Left lung (tissue), 10 donors: ENCODE data around the gene TFE3. TPM values are rescaled to one million over a fixed set of nuclear protein-coding genes. Genes with fewer than 3 reads are reported as not detected.
"Not testable (repeated sequence)": the region's sequence is repeated elsewhere in the genome, so short reads cannot be mapped to it uniquely, and the experiment has no call there.

Experiments used
- ATAC-seq: fragments of 200-7000 bp; cut with Tn5 transposase; one replicate; pipeline ENCODE4 v1.9.1; 2020; ENCODE audit warnings: moderate library complexity
- DNase-seq, 4 donors: peaks; one replicate each; pipeline ENCODE4 v3.0.0-alpha.2; 2013 to 2020
- H3K27ac ChIP-seq, 2 donors: fragments of 200-600 bp; sonication (generic) in 1 of 2; one replicate each; pipeline versions ENCODE4 v1.5.0 to v1.8.0; 2020 to 2021
- H3K27me3 ChIP-seq, 2 donors: fragments of 200-600 bp; sonication (generic) in 1 of 2; one replicate each; pipeline versions ENCODE4 v1.5.0 to v1.8.0; 2020 to 2021
- H3K36me3 ChIP-seq, 2 donors: fragments of 200-600 bp; sonication (generic) in 1 of 2; one replicate each; pipeline versions ENCODE4 v1.5.0 to v1.8.0; 2020 to 2021
- H3K4me1 ChIP-seq, 2 donors: fragments of 200-600 bp; one replicate each; pipeline ENCODE4 v1.8.0; 2021
- H3K4me3 ChIP-seq, 2 donors: fragments of 200-600 bp; sonication (generic) in 1 of 2; one replicate each; pipeline versions ENCODE4 v1.5.0 to v1.8.0; 2020 to 2021; ENCODE audit warnings: mild to moderate bottlenecking in 1 of 2
- H3K9me3 ChIP-seq, 2 donors: fragments of 200-600 bp; sonication (generic) in 1 of 2; one replicate each; pipeline versions ENCODE4 v1.5.0 to v1.8.0; 2020 to 2021
- CTCF ChIP-seq, 2 donors: fragments of 200-600 bp; sonication (generic) in 1 of 2; IDR thresholded peaks; one replicate each; pipeline versions ENCODE4 v1.5.0 to v1.8.0; 2021; ENCODE audit warnings: antibody characterized with exemption in 2 of 2
- intact Hi-C, 2 donors: fragments of 100-400 bp; cut with DNase I; formaldehyde crosslinking; loops; one replicate each; pipeline versions ENCODE4 v1.11.2 to v1.14.2; 2022
- polyA plus RNA-seq, 6 donors: library from polyadenylated mRNA; unstranded; fragments of 120-200 nt; gene quantifications; one replicate each; pipeline ENCODE4 v1.2.1, GENCODE V29; 2013; ENCODE audit not compliant: insufficient read length in 6 of 6
- total RNA-seq, 2 donors: library from RNA; stranded (reverse); fragmentation: NEBNext Ultra II Directional; extraction: Animal tissue kit (Norgen Biotek cat#: 25700); gene quantifications; one replicate each; pipeline ENCODE4 v1.2.1, GENCODE V29; 2021
- donor health status: DM: no; HTN: yes; CAD: no.
- donor health status: DM: no; HTN: no; CAD: no.

Gene TFE3
- total and polyA plus RNA-seq, 8 donors, result 36.2 to 63.5 (median 42.9) TPM

- Histone ChIP-seq H3K4me3 (no peak overlapping the region), H3K36me3 (peaks cover 0 to 82% of the 10 kb centered on the region in 2 donors), H3K9me3 (no peaks in the 10 kb centered on the region), H3K27ac (no peak overlapping the region), H3K4me1 (no peaks in the 10 kb centered on the region), H3K27me3 (no peaks in the 10 kb centered on the region)
- no peak for TF ChIP-seq CTCF (IDR thresholded peaks at IDR 0.05)
- intact Hi-C loops, result no loop called here
- DNase-seq, result no peak
- ATAC-seq, result no peak
Observed at GRCh38 chrX:48983896-48984295, 59.3 kb downstream of the TFE3 start.

GRCh38 chrX:48983081-48983480, 60.1 kb downstream of the TFE3 start:
- H3K27ac ChIP-seq, result no peak overlapping the region
- no peak for DNase-seq
- H3K4me3 ChIP-seq, result no peak overlapping the region
- no peak for ATAC-seq
- H3K27me3 ChIP-seq, result no peaks in the 10 kb centered on the region
- intact Hi-C loops, result no loop called here
- no peak for TF ChIP-seq CTCF (IDR thresholded peaks at IDR 0.05)
- H3K4me1 ChIP-seq, result no peaks in the 10 kb centered on the region
- H3K36me3 ChIP-seq, result peaks cover 0 to 80% of the 10 kb centered on the region in 2 donors
- H3K9me3 ChIP-seq, result no peaks in the 10 kb centered on the region

GRCh38 chrX:48981178-48981577, 62.0 kb downstream of the TFE3 start:
- DNase-seq (no peak), ATAC-seq (no peak)
- no peak for TF ChIP-seq CTCF (IDR thresholded peaks at IDR 0.05)
- intact Hi-C loops, result no loop called here
- no peaks in the 10 kb centered on the region for H3K4me1 ChIP-seq
- H3K36me3 ChIP-seq, result peaks cover 0 to 89% of the 10 kb centered on the region in 2 donors
- H3K27me3 ChIP-seq, result no peaks in the 10 kb centered on the region
- H3K4me3 ChIP-seq, result no peak overlapping the region
- no peaks in the 10 kb centered on the region for H3K9me3 ChIP-seq
- H3K27ac ChIP-seq, result no peak overlapping the region

GRCh38 chrX:48980341-48980740, 62.8 kb downstream of the TFE3 start:
- H3K4me3 ChIP-seq, H3K27me3 ChIP-seq, DNase-seq, H3K4me1 ChIP-seq, ATAC-seq, H3K27ac ChIP-seq, H3K9me3 ChIP-seq, intact Hi-C loops: not testable (repeated sequence)
- peaks cover 0 to 89% of the 10 kb centered on the region in 2 donors for H3K36me3 ChIP-seq

Other genes starting within 250 kb of the TFE3 start
- 10 to 100 TPM; 76.7 to 82.9 TPM for gene HDAC6, start 241.3 kb downstream of the TFE3 start, total RNA-seq
- 100 to 1,000 TPM; 149 to 199 (median 166) TPM for gene HDAC6, start 241.3 kb downstream of the TFE3 start, polyA plus RNA-seq
- not detected for gene ERAS, start 216.8 kb downstream of the TFE3 start, total RNA-seq
- under 1 TPM in 5 of 6 donors, not detected in 1; 0.14 to 0.52 (median 0.26) TPM for gene ERAS, start 216.8 kb downstream of the TFE3 start, polyA plus RNA-seq
- 1 to 10 TPM; 2.3 to 3.9 TPM for gene PCSK1N, start 207.7 kb downstream of the TFE3 start, total RNA-seq
- 1 to 10 TPM; 1.4 to 4.9 (median 3.4) TPM for gene PCSK1N, start 207.7 kb downstream of the TFE3 start, polyA plus RNA-seq
- 10 to 100 TPM; 36.7 to 41.0 TPM for gene TIMM17B, start 145.6 kb downstream of the TFE3 start, total RNA-seq
- gene TIMM17B, start 145.6 kb downstream of the TFE3 start, polyA plus RNA-seq, result 10 to 100 TPM; 29.5 to 36.0 (median 33.4) TPM
- 10 to 100 TPM; 56.3 to 68.2 TPM for gene PQBP1, start 145.4 kb downstream of the TFE3 start, total RNA-seq
- gene PQBP1, start 145.4 kb downstream of the TFE3 start, polyA plus RNA-seq, result 10 to 100 TPM; 74.0 to 84.6 (median 79.8) TPM
- gene SLC35A2, start 131.7 kb downstream of the TFE3 start, total RNA-seq, result 10 to 100 TPM; 38.0 to 39.4 TPM
- 10 to 100 TPM; 21.5 to 27.2 (median 22.6) TPM for gene SLC35A2, start 131.7 kb downstream of the TFE3 start, polyA plus RNA-seq
- 10 to 100 TPM; 14.2 to 17.7 TPM for gene PIM2, start 124.3 kb downstream of the TFE3 start, total RNA-seq
- 1 to 10 TPM; 4.6 to 8.3 (median 5.0) TPM for gene PIM2, start 124.3 kb downstream of the TFE3 start, polyA plus RNA-seq
- gene OTUD5, start 85.8 kb downstream of the TFE3 start, total RNA-seq, result 10 to 100 TPM; 38.1 to 41.7 TPM
- 10 to 100 TPM; 56.4 to 60.4 (median 59.6) TPM for gene OTUD5, start 85.8 kb downstream of the TFE3 start, polyA plus RNA-seq
- 1 to 10 TPM; 2.3 to 4.3 TPM for gene KCND1, start 71.5 kb downstream of the TFE3 start, total RNA-seq
- 1 to 10 TPM; 4.0 to 5.7 (median 4.5) TPM for gene KCND1, start 71.5 kb downstream of the TFE3 start, polyA plus RNA-seq
- gene GRIPAP1, start 41.1 kb downstream of the TFE3 start, total RNA-seq, result 10 to 100 TPM; 36.1 to 52.2 TPM
- gene GRIPAP1, start 41.1 kb downstream of the TFE3 start, polyA plus RNA-seq, result 10 to 100 TPM; 49.1 to 67.1 (median 61.3) TPM
- 10 to 100 TPM in 1 of 2 donors, 1 to 10 TPM in 1; 9.7 to 11.9 TPM for gene CCDC120, start 15.6 kb upstream of the TFE3 start, total RNA-seq
- 10 to 100 TPM; 13.5 to 19.5 (median 16.2) TPM for gene CCDC120, start 15.6 kb upstream of the TFE3 start, polyA plus RNA-seq
- gene PRAF2, start 30.6 kb upstream of the TFE3 start, total RNA-seq, result 10 to 100 TPM; 37.3 to 40.0 TPM
- gene PRAF2, start 30.6 kb upstream of the TFE3 start, polyA plus RNA-seq, result 10 to 100 TPM; 26.6 to 38.0 (median 33.3) TPM
- 10 to 100 TPM; 47.5 to 51.6 TPM for gene WDR45, start 36.5 kb upstream of the TFE3 start, total RNA-seq
- 10 to 100 TPM; 45.8 to 61.5 (median 48.2) TPM for gene WDR45, start 36.5 kb upstream of the TFE3 start, polyA plus RNA-seq
- gene GPKOW, start 80.4 kb upstream of the TFE3 start, total RNA-seq, result 10 to 100 TPM; 15.5 to 15.7 TPM
- 10 to 100 TPM; 19.9 to 24.8 (median 22.2) TPM for gene GPKOW, start 80.4 kb upstream of the TFE3 start, polyA plus RNA-seq
- 1 to 10 TPM; 5.6 to 9.4 TPM for gene MAGIX, start 119.4 kb upstream of the TFE3 start, total RNA-seq
- 1 to 10 TPM; 1.6 to 4.0 (median 2.2) TPM for gene MAGIX, start 119.4 kb upstream of the TFE3 start, polyA plus RNA-seq
- gene PLP2, start 128.5 kb upstream of the TFE3 start, total RNA-seq, result 100 to 1,000 TPM in 1 of 2 donors, 10 to 100 TPM in 1; 79.8 to 241 TPM
- gene PLP2, start 128.5 kb upstream of the TFE3 start, polyA plus RNA-seq, result 10 to 100 TPM; 42.7 to 62.7 (median 49.7) TPM
- 10 to 100 TPM; 14.0 to 17.6 TPM for gene PRICKLE3, start 143.0 kb upstream of the TFE3 start, total RNA-seq
- 1 to 10 TPM; 5.5 to 6.6 (median 5.6) TPM for gene PRICKLE3, start 143.0 kb upstream of the TFE3 start, polyA plus RNA-seq
- gene SYP, start 156.8 kb upstream of the TFE3 start, total RNA-seq, result 1 to 10 TPM; 2.1 to 3.0 TPM
- 1 to 10 TPM; 2.7 to 4.2 (median 3.1) TPM for gene SYP, start 156.8 kb upstream of the TFE3 start, polyA plus RNA-seq
- under 1 TPM; 0.21 to 0.73 TPM for gene CACNA1F, start 190.0 kb upstream of the TFE3 start, total RNA-seq
- gene CACNA1F, start 190.0 kb upstream of the TFE3 start, polyA plus RNA-seq, result under 1 TPM; 0.20 to 0.63 (median 0.25) TPM
- gene CCDC22, start 192.1 kb upstream of the TFE3 start, total RNA-seq, result 10 to 100 TPM; 14.4 to 16.8 TPM
- 10 to 100 TPM; 12.9 to 16.3 (median 14.6) TPM for gene CCDC22, start 192.1 kb upstream of the TFE3 start, polyA plus RNA-seq
- under 1 TPM; 0.29 to 0.45 TPM for gene FOXP3, start 221.4 kb upstream of the TFE3 start, total RNA-seq
- gene FOXP3, start 221.4 kb upstream of the TFE3 start, polyA plus RNA-seq, result 1 to 10 TPM in 1 of 6 donors, under 1 TPM in 5; 0.41 to 1.0 (median 0.59) TPM
- gene PPP1R3F, start 226.4 kb upstream of the TFE3 start, total RNA-seq, result 1 to 10 TPM; 4.5 to 5.0 TPM
- 1 to 10 TPM; 5.5 to 7.5 (median 6.5) TPM for gene PPP1R3F, start 226.4 kb upstream of the TFE3 start, polyA plus RNA-seq